HS-27A (cell line): ENCODE measurements around the gene ITGB2.
"Not testable (repeated sequence)": the region's sequence is repeated elsewhere in the genome, so short reads cannot be mapped to it uniquely, and the experiment has no call there.

ENCODE experiments used
- DNase-seq: peaks from one replicate; pipeline ENCODE4 v3.0.0-alpha.2; 2012; ENCODE audit warnings: low read depth, missing footprints

ITGB2 gene

DNA sequence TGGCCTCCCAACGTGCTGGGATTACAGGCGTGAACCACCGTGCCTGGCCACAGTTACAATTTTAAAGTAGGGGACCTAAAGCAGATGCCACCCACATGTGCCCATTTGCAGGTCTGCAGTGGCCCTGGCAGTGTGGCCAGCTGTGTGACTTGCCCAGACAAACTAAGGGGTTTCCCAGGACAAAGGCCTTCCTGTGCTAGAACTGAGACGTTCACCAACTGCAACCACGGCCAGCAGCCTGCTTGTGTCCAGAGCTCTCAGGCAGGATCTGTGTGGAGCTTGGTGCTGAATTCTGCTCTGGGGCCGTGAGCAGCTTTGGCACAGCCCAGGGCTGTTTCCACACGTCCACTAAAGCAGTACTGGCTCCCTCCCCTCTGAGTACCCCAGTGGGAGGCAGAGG is 36.6 kb downstream of the ITGB2 start:
- no peak for DNase-seq

DNA sequence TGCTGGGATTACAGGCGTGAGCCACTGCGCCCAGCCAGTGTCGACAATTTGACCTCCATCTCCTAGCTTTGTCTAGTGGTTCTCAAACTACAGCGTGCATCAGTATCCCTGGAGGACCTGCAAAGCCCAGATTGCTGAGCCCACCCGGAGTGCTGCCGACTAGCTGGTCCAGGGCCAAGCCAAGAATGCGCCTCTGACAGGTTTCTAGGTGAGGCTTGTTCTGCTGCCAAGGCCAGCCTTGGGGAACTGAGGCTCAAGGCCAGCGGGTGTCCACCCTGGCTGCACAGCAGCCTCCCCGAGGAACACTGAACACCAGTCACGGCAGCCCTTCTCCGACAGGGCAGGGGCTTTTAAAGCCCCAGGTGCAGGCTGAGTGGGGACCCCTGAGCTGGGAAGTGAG is 37.4 kb downstream of the ITGB2 start:
- DNase-seq = no peak

DNA sequence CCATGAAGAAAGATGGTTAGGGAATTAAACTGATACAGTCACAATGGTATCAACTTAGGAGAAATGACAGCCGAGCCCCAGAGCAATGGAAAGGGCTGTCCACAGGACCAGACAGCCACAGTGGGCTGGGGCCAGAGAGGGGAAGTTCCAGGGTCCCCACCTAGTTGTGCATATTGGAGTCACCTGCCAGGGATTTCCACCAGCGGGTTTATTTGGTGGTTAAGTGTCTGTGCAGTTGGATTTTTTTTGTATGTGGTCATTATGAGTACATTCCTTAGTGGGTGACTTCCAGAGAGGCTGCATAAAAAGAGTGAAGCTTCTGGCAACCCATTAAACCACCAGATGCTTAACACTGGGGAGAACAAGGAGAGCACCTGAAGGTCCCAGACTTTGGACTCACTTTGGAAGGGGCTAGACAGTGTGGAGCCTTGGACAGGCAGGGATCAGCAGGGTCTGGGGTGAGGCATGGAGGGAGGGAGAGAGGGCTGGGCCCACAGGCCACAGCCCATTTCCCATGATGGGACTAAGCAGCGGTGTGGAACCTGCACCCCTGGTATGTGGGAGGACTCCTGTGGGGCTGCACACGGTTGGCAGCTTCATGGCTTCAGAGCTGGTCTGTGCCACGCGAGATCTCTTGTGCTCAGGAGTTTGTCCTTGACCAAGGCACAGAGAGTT is 39.4 kb downstream of the ITGB2 start:
- no peak for DNase-seq

DNA sequence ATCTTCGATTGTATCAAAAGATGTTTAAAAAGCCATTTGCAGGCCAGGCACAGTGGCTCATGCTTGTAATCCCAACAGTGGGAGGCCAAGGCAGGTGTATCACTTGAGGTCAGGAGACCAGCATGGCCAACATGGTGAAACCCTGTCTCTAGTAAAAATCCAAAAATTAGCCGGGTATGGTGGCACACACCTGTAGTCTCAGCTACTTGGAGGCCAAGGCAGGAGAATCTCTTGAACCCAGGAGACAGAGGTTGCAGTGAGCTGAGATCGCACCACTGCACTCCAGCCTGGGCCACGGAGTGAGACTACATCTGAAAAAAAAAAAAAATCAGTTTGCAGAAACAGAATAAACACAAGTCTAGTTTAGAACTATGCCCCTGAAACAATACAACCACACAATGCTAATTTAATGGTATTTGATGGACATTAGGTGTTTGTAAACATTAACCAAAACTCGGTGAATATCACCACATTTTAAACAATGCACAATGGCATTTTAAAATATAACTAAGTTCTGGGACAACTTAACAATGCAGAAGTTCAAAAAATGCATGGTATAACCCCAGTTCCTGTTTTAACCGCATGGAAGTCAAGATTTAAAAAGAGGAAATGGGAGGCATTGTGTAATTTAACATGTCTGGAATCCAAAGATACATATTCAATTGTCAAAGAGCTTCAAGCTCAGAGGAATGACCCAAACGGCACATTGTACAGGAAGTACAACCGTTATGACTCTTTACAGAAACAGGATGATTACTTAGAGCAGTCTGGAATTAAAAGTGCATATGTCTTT is 40.1 kb downstream of the ITGB2 start:
- DNase-seq = no peak

DNA sequence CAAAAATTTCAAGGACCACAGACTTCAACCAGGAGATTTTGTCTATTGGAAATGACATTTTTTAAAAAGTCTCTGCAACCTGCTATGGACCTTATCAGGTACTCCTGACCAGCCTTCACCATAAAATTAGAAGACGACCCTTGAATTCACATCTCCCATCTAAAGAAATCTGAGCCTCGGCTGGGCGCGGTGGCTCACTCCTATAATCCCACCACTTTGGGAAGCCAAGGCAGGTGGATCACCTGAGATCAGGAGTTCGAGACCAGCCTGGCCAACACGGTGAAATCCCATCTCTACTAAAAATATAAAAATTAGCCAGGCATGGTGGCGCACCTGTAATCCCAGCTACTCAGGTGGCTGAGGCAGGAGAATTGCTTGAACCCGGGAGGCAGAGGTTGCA is 41.5 kb downstream of the ITGB2 start:
- not testable (repeated sequence) for DNase-seq

DNA sequence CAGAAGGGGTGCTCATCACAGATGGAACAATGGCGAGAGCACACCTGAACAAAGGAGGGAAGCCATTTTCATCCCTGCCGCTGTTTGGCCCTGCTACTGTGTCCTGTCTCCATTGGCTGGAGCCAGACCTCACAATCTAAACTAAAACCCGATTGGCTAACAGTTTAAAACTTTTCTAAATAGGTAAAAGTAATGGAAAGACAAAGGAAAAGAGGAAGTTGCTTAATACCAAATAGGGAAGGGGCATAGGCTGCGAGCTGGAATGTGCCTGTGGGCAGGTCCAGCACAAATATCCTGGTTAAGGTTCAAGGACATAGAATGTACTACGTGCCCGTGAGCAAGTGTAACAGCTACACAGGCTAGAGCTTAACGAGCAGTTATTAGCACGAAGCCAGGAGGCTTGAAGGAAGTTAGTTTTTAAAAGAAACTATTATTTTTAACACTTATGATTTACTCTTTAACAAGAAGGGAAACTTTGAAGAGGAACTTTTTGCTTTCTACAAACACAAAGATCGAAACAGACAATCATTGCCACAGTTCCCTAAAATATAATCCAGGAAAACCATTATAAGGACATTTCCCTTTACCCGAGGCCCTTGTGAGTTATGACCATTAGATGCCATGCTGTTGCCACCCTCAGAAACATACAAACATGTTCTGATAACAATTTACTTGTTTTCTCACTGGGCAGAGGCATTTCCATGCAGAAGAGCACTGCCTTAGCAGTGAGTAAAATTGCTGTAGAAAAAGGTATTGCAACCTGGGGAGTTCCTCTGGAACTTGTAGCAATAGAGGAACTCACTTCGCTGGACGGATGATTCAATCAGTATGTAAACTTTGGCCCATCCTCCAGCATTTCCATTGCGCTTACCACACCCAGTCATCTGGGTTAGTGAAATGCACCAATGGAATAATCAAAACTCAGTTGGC is 42.4 kb downstream of the ITGB2 start:
- DNase-seq = no peak

DNA sequence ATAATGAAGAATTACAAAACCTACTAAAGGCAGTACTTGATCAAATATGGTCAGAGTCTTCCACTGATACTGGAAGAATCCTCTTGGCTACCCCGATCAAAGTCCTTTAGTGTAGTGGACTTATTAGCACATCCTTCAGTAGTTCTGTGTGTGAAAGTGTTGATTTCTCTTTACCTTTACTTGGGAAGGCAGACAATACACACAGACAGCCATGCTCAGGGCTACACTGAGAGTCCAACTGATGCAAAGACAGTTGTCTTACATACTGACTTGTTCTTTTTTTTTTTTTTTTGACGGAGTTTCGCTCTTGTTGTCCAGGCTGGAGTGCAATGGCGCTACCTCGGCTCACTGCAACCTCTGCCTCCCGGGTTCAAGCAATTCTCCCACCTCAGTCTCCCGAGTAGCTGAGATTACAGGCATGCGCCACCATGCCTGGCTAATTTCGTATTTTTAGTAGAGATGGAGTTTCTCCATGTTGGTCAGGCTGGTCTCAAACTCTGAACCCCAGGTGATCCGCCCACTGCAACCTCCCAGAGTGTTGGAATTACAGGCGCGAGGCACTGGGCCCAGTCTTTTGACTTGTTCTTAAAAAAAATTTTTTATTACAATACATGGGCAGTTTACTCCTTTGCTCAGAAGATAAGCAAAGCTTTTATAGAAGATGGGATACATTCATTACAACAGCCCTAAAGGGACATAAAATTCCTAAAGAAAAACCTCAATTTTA is 43.7 kb downstream of the ITGB2 start:
- no peak for DNase-seq

DNA sequence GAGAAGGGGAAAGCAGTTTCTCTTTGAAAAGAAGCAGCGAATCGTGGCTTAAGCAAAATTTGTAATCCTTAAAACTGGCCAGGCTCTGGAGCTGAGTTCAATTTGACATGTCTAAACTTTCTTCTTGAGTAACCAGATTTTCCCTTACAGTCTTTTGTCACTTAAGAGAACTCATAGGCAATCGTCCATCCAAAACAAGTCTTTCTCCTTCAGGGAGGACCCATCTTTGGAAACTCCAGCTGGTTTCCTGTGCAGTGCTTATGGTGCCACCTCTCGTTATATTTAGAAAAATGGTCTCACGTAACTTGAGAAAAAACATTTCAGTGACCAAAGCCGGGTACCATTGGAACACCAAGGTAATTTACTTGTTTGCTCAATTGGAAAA is 45.4 kb downstream of the ITGB2 start:
- no peak for DNase-seq

DNA sequence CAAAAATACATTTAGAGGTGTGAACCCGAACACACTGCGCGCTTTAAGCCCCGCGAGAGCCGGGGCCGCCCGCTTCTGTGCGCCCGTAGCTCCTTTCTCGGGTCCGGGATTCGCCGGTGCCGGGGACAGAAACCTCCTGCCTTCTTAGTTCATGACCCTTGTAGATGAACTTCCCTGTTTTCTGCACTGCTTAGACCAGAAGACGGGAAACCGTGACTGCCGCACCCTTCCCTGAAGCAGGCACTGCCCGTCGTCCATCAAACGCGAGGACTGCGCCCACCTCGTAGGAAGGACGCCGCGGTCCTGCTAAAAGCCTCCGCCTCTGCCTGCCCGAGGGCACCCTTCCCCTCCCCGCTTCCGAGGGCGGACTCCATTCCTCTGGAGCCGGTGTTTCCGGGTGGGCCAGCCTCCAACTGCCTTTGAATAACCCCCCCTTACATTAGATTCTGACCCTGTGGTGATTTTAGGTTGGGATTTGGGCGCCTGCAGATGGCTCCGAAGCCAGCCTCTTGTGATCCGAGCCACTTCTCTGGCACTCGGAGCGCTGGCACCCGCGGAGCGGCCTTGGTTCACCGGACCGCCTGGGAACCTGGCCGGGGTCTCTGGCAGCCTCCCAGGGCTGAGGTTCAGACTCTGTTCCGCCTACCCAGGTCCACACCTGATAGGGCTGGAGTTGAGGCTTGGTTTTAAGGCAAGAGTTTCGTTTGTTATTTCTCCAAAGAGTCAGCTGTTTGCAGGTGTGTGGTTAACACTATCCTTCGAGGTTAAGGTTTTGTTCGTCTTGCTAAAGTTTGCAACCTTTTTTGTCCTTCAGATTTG is 46.0 kb downstream of the ITGB2 start:
- DNase-seq = no peak

DNA sequence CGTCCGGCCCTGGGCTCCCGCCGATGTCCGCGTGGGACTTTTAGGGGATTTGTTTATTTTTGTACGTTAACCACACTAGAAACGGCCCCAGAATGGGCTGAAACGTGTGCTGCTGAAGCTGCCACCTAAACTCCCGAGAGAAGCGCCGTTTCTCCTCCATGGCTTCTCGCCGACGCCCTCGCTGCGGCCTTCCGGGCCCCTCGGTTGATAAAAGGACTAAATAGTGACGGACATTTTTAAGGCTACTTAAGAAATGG is 46.5 kb downstream of the ITGB2 start:
- no peak for DNase-seq

DNA sequence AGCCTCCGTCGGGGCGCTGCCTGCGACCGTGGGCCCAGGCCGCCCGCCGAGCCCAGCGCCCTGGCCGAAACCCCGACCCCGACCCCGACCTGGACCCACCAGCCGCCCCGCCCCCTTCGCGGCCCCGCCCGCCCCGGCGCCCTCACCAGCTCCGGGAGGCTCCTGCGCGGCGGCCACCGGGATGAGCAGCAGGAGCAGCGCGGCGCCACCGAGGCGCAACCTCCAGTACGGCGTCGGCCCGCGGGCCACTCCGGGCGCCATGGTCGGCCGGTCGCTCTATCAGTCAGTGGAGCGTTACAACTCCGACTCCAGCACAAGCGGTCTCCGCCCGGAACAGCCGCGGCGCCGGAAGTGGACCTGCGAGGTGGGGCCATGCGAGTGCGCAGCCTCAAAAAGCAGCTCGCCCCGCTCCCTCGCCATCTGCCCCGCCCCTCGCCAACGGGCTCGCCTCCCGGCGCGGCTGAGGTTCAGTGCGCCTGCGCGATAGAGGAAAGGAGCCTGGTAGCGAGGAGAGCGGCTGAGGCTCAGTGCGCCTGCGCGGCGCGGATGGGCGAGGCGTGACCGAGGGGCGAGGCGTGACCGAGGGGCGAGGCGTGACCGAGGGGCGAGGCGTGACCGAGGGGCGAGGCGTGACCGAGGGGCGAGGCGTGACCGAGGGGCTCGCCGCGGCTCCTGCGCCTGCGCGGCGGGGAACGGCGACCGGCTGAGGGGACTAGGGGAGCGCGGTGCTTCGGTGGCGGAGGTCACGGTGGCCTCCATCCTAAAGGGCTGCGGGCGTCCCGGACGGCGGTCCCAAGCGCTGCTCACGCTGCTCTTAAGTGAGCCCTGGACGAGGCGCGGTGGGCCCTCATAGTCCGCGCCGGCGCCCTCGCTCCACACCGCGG is 47.1 kb downstream of the ITGB2 start, which contains the start of gene PTTG1IP:
Gene PTTG1IP (minus strand): TSS at position 335 of the 884 bp plus-strand sequence. CDS start 74 bp downstream, at position 261.
- DNase-seq = peak; percentile 93

DNA sequence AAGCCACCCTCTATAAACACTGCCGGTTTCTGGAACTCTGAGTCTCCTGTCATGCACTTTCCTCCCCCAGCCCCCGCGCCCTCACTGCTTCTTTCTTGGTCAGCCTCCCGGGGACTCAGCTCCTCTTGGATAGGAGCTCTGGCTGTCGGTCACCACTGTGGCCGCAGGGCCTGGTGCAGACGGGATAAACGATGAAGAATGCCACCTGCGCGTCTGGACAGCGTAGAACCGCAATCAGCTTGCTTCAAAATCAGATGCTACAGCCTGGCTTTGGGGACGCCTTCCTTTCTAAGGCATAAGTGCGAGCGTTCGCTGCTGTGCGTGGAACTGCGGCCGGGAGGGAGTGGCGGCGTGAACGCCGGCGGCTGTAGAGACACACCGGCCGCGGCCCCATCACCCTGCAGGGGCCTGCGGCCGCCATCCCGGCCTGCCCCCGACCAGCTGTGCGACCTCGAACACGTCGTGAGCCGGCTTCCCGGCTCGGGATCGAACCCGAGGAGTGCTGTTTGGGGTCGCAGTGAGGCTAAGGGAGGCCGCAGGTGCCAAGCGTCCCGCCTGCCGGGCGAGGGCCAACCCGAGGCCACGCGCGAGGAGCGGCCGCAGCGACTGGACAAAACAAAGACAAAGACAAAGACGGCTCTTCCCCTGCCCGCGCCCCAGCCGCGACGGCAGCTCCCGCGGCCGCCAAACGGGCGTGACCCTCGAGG is 47.9 kb downstream of the ITGB2 start:
- no peak for DNase-seq

DNA sequence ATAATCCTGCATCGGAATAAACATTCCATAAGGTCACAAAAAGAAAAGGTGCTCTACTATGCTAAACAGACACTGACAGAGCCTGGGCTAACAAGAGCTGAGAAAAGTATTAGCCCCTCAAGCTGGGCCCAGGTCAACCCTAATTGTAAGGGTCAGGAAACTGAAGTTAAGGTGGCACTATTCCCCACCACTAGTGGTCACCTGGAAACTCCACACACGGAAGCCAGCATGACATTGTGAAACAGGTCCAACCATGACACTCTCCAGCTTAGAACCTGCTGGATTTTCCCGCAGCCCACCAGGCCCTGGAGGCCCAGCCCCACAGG is 48.4 kb downstream of the ITGB2 start:
- DNase-seq = no peak

DNA sequence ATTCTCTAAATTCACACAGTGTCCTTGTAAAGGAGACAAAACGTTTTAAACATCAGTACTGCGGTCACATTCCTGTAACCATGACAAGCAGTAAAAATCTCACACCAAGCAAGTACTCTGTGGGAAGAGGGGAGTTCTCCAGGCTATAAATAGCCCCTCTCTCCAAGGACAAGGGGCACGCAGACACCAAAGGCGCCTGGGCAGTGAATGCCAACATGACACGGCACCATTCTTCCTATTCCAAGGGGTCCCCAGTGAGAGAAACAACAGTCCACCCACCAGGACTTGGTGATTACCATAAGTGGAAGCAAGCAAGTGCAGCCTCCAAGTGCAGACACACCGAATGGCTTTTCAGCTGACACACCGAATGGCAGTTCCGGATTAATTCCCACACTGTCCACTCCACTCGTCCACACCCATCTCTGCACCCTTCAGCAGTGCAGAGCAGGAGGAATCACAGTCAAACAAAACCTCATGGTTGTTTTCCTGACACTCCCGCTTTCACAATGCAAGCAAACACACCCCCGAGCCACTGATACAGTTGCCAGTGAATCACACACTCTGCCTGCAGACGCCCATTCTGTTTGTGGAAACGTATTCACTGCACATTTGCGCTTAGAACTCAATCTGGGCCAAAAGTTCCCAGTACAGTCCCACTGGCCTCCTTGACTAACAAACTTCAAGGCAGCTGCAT is 49.0 kb downstream of the ITGB2 start:
- DNase-seq = no peak

DNA sequence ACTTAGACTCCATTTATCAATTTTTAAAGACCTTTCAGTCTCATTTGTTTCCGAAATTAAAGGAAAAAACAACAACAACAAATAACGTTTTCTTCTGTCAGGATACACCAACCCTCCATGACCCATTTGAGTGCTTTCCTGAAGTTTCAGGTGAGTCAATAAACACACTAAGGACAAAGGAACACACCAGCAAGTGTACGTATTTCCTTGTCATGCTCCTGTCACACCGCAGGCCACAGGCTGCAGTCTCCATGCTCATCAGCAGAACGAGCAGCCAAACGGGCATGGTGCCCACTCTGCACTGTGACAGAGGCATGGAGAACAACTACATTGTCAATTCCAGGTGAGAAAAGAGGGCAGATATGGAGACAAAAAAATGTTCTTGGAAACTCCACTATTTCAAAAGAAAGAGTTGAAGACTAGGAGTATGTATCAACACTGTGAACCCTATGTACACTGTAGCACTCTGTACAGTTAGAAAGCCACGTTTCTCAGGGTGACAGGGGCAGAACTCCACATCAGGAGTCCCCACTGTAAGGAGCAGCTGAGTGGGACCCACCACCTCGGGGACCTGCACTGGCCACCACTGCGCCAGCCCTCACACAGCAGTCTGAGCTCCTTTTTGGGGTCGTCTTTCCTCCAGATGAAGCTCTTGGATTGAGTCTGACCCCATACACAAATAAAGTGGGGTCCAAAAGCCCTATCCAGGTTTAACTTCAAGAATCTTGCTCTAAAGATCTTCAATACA is 49.8 kb downstream of the ITGB2 start:
- no peak for DNase-seq

DNA sequence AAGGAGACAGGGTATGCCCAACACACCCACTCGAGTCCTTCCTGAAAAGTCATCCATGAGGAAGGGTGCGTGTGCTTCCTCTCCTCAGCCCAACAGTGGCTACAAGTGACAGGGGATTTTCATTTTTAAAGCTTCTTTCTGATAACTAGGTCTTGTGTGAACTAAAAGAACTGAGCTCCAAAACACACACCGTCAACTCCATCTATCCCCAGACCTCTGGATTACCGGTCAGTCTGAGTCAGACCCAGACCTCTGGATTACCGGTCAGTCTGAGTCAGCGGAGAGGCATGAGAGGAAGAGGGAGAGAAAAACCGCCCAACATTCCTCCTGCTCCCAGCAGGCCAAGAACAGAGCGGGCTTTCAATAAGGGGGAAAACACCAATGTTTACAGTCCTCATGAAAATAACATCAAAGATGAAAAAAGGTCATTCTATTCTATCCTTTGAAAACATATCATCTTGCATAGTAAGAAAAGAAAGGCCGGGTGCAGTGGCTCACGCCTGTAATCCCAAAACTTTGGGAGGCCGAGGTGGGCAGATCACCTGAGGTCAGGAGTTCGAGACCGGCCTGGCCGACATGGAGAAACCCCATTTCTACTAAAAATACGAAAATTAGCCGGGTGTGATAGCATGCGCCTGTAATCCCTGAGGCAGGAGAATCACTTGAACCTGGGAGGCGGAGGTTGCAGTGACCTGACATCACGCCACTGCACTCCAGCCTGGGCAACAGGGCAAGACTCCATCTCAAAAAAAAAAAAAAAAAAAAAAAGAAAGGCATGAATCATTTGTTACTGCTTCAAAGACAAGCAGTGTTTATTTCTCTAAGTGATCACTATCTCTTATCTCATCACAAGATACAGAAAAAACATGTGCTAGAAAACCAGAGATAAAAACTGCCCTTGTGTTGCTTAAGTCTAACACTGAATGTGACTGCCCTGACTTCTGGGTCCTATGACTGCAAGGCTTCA is 50.6 kb downstream of the ITGB2 start:
- DNase-seq = peak; percentile 97

DNA sequence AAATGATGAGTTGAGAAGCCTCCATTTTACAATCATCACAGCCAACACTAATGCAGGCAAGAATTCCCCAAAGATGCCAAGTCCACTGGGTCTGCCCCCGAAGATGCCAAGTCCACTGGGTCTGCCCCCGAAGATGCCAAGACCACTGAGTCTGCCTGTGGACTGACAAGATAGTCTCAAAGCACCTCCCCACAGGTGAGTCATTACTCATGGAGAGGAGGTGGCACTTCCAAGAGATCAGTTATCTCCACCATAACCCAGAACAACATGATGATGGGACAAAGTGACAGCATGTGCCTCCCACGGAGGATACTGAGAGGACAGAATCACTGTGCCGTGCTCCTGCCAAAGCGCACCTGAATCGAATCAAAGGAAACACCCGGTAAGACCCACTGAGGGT is 52.0 kb downstream of the ITGB2 start:
- no peak for DNase-seq
